IMR-90 (cell line): ENCODE measurements around the gene FAIM2. TPM values are rescaled to one million over a fixed set of nuclear protein-coding genes. Genes with fewer than 3 reads are reported as not detected.
A peak's percentile ranks its signal among the peaks of the same experiment; 100 is the strongest.

Experiments used
- ATAC-seq: fragments of 200-7000 bp; cut with Tn5 transposase; 2 replicates; pipeline ENCODE4 v1.9.1; 2020; ENCODE audit warnings: low read depth, mild to moderate bottlenecking, moderate library complexity
- BruUV-seq: library from RNA; stranded (reverse); fragments of 400-500 nt; replicated peaks from 2 replicates; lab custom pipeline; 2021; lab: Mats Ljungman, UMichigan
- CTCF ChIA-PET: fragments of 300-600 bp; formaldehyde crosslinking; extraction: SDS; loops from one replicate; lab custom pipeline; 2021; ENCODE audit warnings: antibody characterized with exemption; lab: Yijun Ruan, JAX
- POLR2A ChIA-PET: fragments of 300-600 bp; sonication (Branson Sonifier 250); formaldehyde crosslinking; loops from one replicate; lab custom pipeline; 2022; ENCODE audit warnings: antibody characterized with exemption; ENCODE audit not compliant: unreplicated experiment; lab: Charles Lee
- DNase-seq: peaks from one replicate; pipeline ENCODE4 v3.0.0; 2013
- H2AFZ ChIP-seq: replicated peaks from 2 replicates; pipeline ENCODE3; 2013; ENCODE audit warnings: low read length, mild to moderate bottlenecking; ENCODE audit not compliant: poor library complexity
- H2AK5ac ChIP-seq: 2 replicates; pipeline ENCODE4 v1.6.1; 2013; ENCODE audit warnings: low read depth, low read length, inconsistent platforms
- H2AK9ac ChIP-seq: replicated peaks from 2 replicates; pipeline ENCODE3; 2013; ENCODE audit warnings: mild to moderate bottlenecking, low read depth, low read length, moderate library complexity; ENCODE audit not compliant: poor library complexity
- H2BK120ac ChIP-seq: 2 replicates; pipeline ENCODE4 v1.6.1; 2013; ENCODE audit warnings: low read depth, low read length, inconsistent platforms
- H2BK15ac ChIP-seq: 3 replicates; pipeline ENCODE4 v1.6.1; 2013; ENCODE audit warnings: low read depth, low read length, inconsistent platforms
- H2BK20ac ChIP-seq: 2 replicates; pipeline ENCODE4 v1.6.1; 2013; ENCODE audit warnings: low read depth, mild to moderate bottlenecking, inconsistent platforms, low read length, moderate library complexity
- H2BK5ac ChIP-seq: 2 replicates; pipeline ENCODE4 v1.6.1; 2013; ENCODE audit warnings: mild to moderate bottlenecking, low read depth, low read length, inconsistent platforms; ENCODE audit not compliant: poor library complexity, severe bottlenecking
- H3K14ac ChIP-seq: replicated peaks from 2 replicates; pipeline ENCODE4 v1.6.1; 2013; ENCODE audit warnings: low read depth, low read length, inconsistent platforms
- H3K18ac ChIP-seq: 2 replicates; pipeline ENCODE4 v1.6.1; 2013; ENCODE audit warnings: low read depth, low read length, control low read depth
- H3K23ac ChIP-seq: 2 replicates; pipeline ENCODE4 v1.6.1; 2013; ENCODE audit warnings: low read depth, low read length, inconsistent platforms
- H3K27ac ChIP-seq: 2 replicates; pipeline ENCODE4 v1.5.1; 2013; ENCODE audit warnings: mild to moderate bottlenecking, control low read depth, low read length; ENCODE audit not compliant: insufficient read depth
- H3K27me3 ChIP-seq: 2 replicates; pipeline ENCODE4 v1.6.1; 2013; ENCODE audit warnings: low read length; ENCODE audit not compliant: control insufficient read depth, insufficient read depth
- H3K36me3 ChIP-seq: 2 replicates; pipeline ENCODE4 v1.6.1; 2013; ENCODE audit warnings: low read length, mixed read lengths; ENCODE audit not compliant: control insufficient read depth, insufficient read depth
- H3K4ac ChIP-seq: 2 replicates; pipeline ENCODE4 v1.6.1; 2013; ENCODE audit warnings: low read depth, low read length, inconsistent platforms
- H3K4me1 ChIP-seq: 2 replicates; pipeline ENCODE4 v1.6.1; 2013; ENCODE audit warnings: low read length, mixed read lengths; ENCODE audit not compliant: control insufficient read depth, insufficient read depth
- H3K4me2 ChIP-seq: 2 replicates; pipeline ENCODE4 v1.6.1; 2013; ENCODE audit warnings: low read depth, mild to moderate bottlenecking, control low read depth, low read length, moderate library complexity
- H3K4me3 ChIP-seq: 2 replicates; pipeline ENCODE4 v1.5.1; 2013; ENCODE audit warnings: low read depth, mild to moderate bottlenecking, control low read depth, low read length, moderate library complexity; ENCODE audit not compliant: insufficient read depth
- H3K56ac ChIP-seq: 2 replicates; pipeline ENCODE4 v1.6.1; 2013; ENCODE audit warnings: low read length, inconsistent platforms; ENCODE audit not compliant: insufficient read depth; ENCODE audit errors: extremely low read depth
- H3K79me1 ChIP-seq, 2 experiments: 2 replicates each; pipeline ENCODE4 v1.6.1; 2013; ENCODE audit warnings: low read length in 2 of 2, inconsistent platforms in 1 of 2, low read depth in 1 of 2
- H3K9ac ChIP-seq: 2 replicates; pipeline ENCODE4 v1.6.1; 2013; ENCODE audit warnings: low read depth, low read length, control low read depth
- H3K9me1 ChIP-seq: 2 replicates; pipeline ENCODE4 v1.6.1; 2013; ENCODE audit warnings: low read length, inconsistent platforms; ENCODE audit not compliant: insufficient read depth
- H3K9me3 ChIP-seq: 2 replicates; pipeline ENCODE4 v1.6.1; 2013; ENCODE audit warnings: low read length; ENCODE audit not compliant: control insufficient read depth, insufficient read depth
- H4K20me1 ChIP-seq: 2 replicates; pipeline ENCODE4 v1.6.1; 2013; ENCODE audit warnings: low read length, inconsistent platforms; ENCODE audit not compliant: insufficient read depth
- H4K5ac ChIP-seq: 2 replicates; pipeline ENCODE4 v1.6.1; 2013; ENCODE audit warnings: mild to moderate bottlenecking, low read depth, low read length, control low read depth
- H4K8ac ChIP-seq, 2 experiments: 2 replicates each; pipeline ENCODE4 v1.6.1; 2013; ENCODE audit warnings: low read depth in 2 of 2, low read length in 2 of 2, control low read depth in 1 of 2, inconsistent platforms in 1 of 2
- H4K91ac ChIP-seq: 2 replicates; pipeline ENCODE4 v1.6.1; 2013; ENCODE audit warnings: low read depth, low read length, inconsistent platforms; ENCODE audit not compliant: insufficient read depth
- BHLHE40 ChIP-seq: fragments of 150-350 bp; IDR thresholded peaks from 2 replicates; pipeline ENCODE4 v1.6.1; 2016; ENCODE audit warnings: mild to moderate bottlenecking, low read depth, low read length
- CEBPB ChIP-seq: IDR thresholded peaks from 2 replicates; pipeline ENCODE4 v1.6.1; 2012; ENCODE audit warnings: low read depth, low read length, improper control_type of control experiment
- CHD1 ChIP-seq: IDR thresholded peaks from 2 replicates; pipeline ENCODE4 v1.6.1; 2012; ENCODE audit warnings: low read depth, low read length, improper control_type of control experiment
- CTCF ChIP-seq: conservative IDR thresholded peaks from 2 replicates; pipeline ENCODE4 v1.5.1; 2012; ENCODE audit warnings: mild to moderate bottlenecking, low read depth, low read length, improper control_type of control experiment
- ELK1 ChIP-seq: fragments of 150-350 bp; IDR thresholded peaks from 2 replicates; pipeline ENCODE4 v1.6.1; 2016; ENCODE audit warnings: low read depth, mild to moderate bottlenecking, low read length, moderate library complexity, borderline replicate concordance
- FOS ChIP-seq: fragments of 150-350 bp; IDR thresholded peaks from 2 replicates; pipeline ENCODE4 v1.6.1; 2016; ENCODE audit warnings: low read depth, low read length
- MAFK ChIP-seq: IDR thresholded peaks from 2 replicates; pipeline ENCODE4 v1.6.1; 2012; ENCODE audit warnings: low read depth, low read length, improper control_type of control experiment
- MAZ ChIP-seq: IDR thresholded peaks from 2 replicates; pipeline ENCODE4 v1.6.1; 2012; ENCODE audit warnings: low read depth, mild to moderate bottlenecking, low read length, improper control_type of control experiment, moderate library complexity, borderline replicate concordance
- MXI1 ChIP-seq: IDR thresholded peaks from 2 replicates; pipeline ENCODE4 v1.6.1; 2012; ENCODE audit warnings: low read depth, mild to moderate bottlenecking, low read length, moderate library complexity, borderline replicate concordance
- NFE2L2 ChIP-seq: fragments of 150-350 bp; IDR thresholded peaks from 2 replicates; pipeline ENCODE4 v1.6.1; 2016; ENCODE audit warnings: low read depth, mild to moderate bottlenecking, low read length
- POLR2A ChIP-seq: IDR thresholded peaks from 2 replicates; pipeline ENCODE4 v1.6.1; 2012; ENCODE audit warnings: mild to moderate bottlenecking, low read depth, low read length
- RAD21 ChIP-seq: IDR thresholded peaks from 2 replicates; pipeline ENCODE4 v1.6.1; 2012; ENCODE audit warnings: low read length, improper control_type of control experiment
- RCOR1 ChIP-seq: IDR thresholded peaks from 2 replicates; pipeline ENCODE4 v1.6.1; 2012; ENCODE audit warnings: mild to moderate bottlenecking, low read length, improper control_type of control experiment; ENCODE audit not compliant: insufficient replicate concordance
- RFX5 ChIP-seq: IDR thresholded peaks from 2 replicates; pipeline ENCODE4 v1.8.0; 2012; ENCODE audit warnings: low read depth, mild to moderate bottlenecking, low read length, moderate library complexity
- SMC3 ChIP-seq: fragments of 150-350 bp; IDR thresholded peaks from 2 replicates; pipeline ENCODE4 v1.6.1; 2016; ENCODE audit warnings: low read depth, mild to moderate bottlenecking, antibody characterized with exemption, low read length, moderate library complexity
- USF2 ChIP-seq: fragments of 150-350 bp; IDR thresholded peaks from 2 replicates; pipeline ENCODE4 v1.6.1; 2017; ENCODE audit warnings: mild to moderate bottlenecking, antibody characterized with exemption, low read length, low read depth
- WGBS, 2 experiments: methylation state at CpG; one replicate each; pipeline versions ENCODE4 v1.1.5 to v1.1.7; 2013; ENCODE audit warnings: missing lambda C conversion rate in 2 of 2; ENCODE audit not compliant: insufficient read length in 1 of 2; ENCODE audit errors: extremely low coverage in 2 of 2; 5-methylcytosine and 5-hydroxymethylcytosine counted together
- dilution Hi-C: fragments of 300-500 bp; cut with HindIII; formaldehyde crosslinking; loops from one replicate; pipeline ENCODE4 v1.14.3; 2018; ENCODE audit warnings: low sequenced_read_pairs; ENCODE audit not compliant: unreplicated experiment
- in situ Hi-C: fragments of 300-500 bp; cut with MboI; formaldehyde crosslinking; loops from 3 replicates; pipeline ENCODE4 v1.14.3; 2019; ENCODE audit warnings: low sequenced_read_pairs, inconsistent platforms, mixed read lengths
- intact Hi-C: fragments of 100-400 bp; cut with micrococcal nuclease; formaldehyde crosslinking; loops from 2 replicates; pipeline ENCODE4 v1.10.0; 2022
- polyA plus RNA-seq, 3 experiments: library from polyadenylated mRNA; depleted of rRNA; stranded (reverse); fragments of >200 nt; gene quantifications; 2 replicates each; pipeline ENCODE4 v1.2.3, GENCODE V29; 2012; ENCODE audit warnings: low replicate concordance in 1 of 3
- total RNA-seq: library from RNA; depleted of rRNA; stranded (reverse); fragments of >200 nt; gene quantifications from 2 replicates; pipeline ENCODE4 v1.2.3, GENCODE V29; 2012

The FAIM2 gene
- total and polyA plus RNA-seq, 2 of the 4 experiments (the other 2 are of a cell fraction) = 0.72 to 5.3 TPM

GRCh38 chr12:49825971-49826421 lies 77.7 kb downstream of the FAIM2 start:
- Histone ChIP-seq H4K91ac (no peak overlapping the region), H3K27ac (peak overlapping the region; percentile 61), H3K36me3 (peaks cover 6% of the 10 kb centered on the region; the same call in 1 of the 2 replicates), H3K9me1 (peaks cover 32% of the 10 kb centered on the region), H4K5ac (no peak overlapping the region), H2AK9ac (peak overlapping the region; percentile 10), H3K9ac (peak overlapping the region; percentile 28; the same call in 1 of the 2 replicates), H2BK5ac (peak overlapping the region; percentile 59), H4K8ac (no peak overlapping the region), H3K9me3 (no peaks in the 10 kb centered on the region), H3K4me2 (peak overlapping the region; percentile 93; the same call in 1 of the 2 replicates), H2AK5ac (peak overlapping the region; percentile 75; the same call in 1 of the 2 replicates), H2AFZ (no peak overlapping the region), H2BK120ac (no peak overlapping the region), H3K14ac (peak overlapping the region; percentile 19; the same call in 1 of the 2 replicates), H3K4ac (0 out of 2 replicates have a peak overlapping the region, but pooled peaks have one; percentile 36), H3K79me1 (peaks cover 20 to 80% of the 10 kb centered on the region in 2 experiments), H3K18ac (no peak overlapping the region), H4K20me1 (peaks cover 67% of the 10 kb centered on the region), H3K23ac (peak overlapping the region; percentile 92; the same call in 1 of the 2 replicates), H2BK20ac (no peak overlapping the region), H3K27me3 (no peaks in the 10 kb centered on the region), H2BK15ac (no peak overlapping the region), H3K56ac (no peak overlapping the region), H3K4me1 (peaks cover 27% of the 10 kb centered on the region), H3K4me3 (no peak overlapping the region)
- in situ Hi-C loops = no loop called here
- ATAC-seq = no peak
- CTCF ChIA-PET = interaction anchor here (1.0 kb wide), 1 partner anchor 13 kb away, joined by 3 read pairs; no protein-coding TSS in a partner anchor
- intact Hi-C loops = no loop called here
- POLR2A ChIA-PET = interaction anchor here (0.6 kb wide), 1 partner anchor 66 kb away, joined by 13 read pairs; no protein-coding TSS in a partner anchor
- BruUV-seq = no TSS peak
- 50% methylated on average over 1 of the region's 4 CpGs; no CpG with 5 or more reads in 1 of the 2 experiments for WGBS, 2 experiments
- DNase-seq = peak; percentile 53
- TF ChIP-seq RFX5 (no peak), CEBPB (no peak), RCOR1 (no peak), CHD1 (no peak), MAFK (no peak), BHLHE40 (no peak), RAD21 (no peak), MXI1 (no peak), POLR2A (no peak), USF2 (no peak), ELK1 (no peak), MAZ (no peak), FOS (no peak), CTCF (no peak), SMC3 (no peak), NFE2L2 (no peak)
- dilution Hi-C loops = no loop called here
